ENCODE data around the gene CRYAA.
"Not testable (repeated sequence)": the region's sequence is repeated elsewhere in the genome, so short reads cannot be mapped to it uniquely, and the experiment has no call there.

DNA sequence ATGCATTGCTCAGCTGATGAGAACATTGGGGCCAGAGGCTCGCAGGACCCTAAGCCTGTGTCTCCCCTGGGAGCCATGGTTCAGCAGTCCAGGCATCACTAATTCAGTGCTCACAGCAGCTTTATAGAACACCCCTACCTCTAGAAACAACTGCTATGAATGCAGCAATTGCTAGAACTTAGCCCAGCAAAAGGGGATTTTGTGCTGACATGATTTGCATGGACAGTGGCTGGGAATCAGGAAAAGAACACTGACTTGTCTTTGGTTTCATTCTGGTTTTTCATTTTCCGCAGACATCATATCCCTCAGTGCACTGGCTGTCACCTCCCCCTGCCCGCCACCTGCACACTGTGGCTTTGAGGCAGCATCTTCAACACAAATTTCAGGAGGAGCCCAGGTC is 4.0 kb upstream of the CRYAA start:
- not testable (repeated sequence) for TF ChIP-seq TAF1, SPI1, POLR2A (IDR thresholded peaks at IDR 0.05; ENCODE audit: low read depth, low read length)

Measured in GM12891 (cell line).